CD4-positive, CD25-positive, alpha-beta regulatory T cell (primary cell): Measurements from ENCODE around the gene ZNF423. TPM values are rescaled to one million over a fixed set of nuclear protein-coding genes. Genes with fewer than 3 reads are reported as not detected.
"Not testable (repeated sequence)": the region's sequence is repeated elsewhere in the genome, so short reads cannot be mapped to it uniquely, and the experiment has no call there.

Experiments used
- ATAC-seq, 2 donors: fragments of 150-1000 bp; cut with Tn5 transposase; one replicate each; pipeline ENCODE4 v1.10.0; 2021; ENCODE audit warnings: low read depth in 2 of 2, moderate number of reproducible peaks in 2 of 2, moderate library complexity in 1 of 2
- DNase-seq, 3 donors: peaks; one replicate each; pipeline versions ENCODE4 v3.0.0 to v3.0.0-alpha.2; 2012 to 2022; ENCODE audit warnings: mixed read lengths in 1 of 3
- H3K27ac ChIP-seq: one replicate; pipeline ENCODE4 v1.7.0; 2013; ENCODE audit warnings: mild to moderate bottlenecking, low read length; ENCODE audit not compliant: insufficient read depth, poor library complexity, severe bottlenecking
- H3K27me3 ChIP-seq: one replicate; pipeline ENCODE4 v1.7.0; 2013; ENCODE audit warnings: low read length; ENCODE audit not compliant: control insufficient read depth, insufficient read depth
- H3K36me3 ChIP-seq: one replicate; pipeline ENCODE4 v1.7.0; 2013; ENCODE audit warnings: mild to moderate bottlenecking, low read length, moderate library complexity; ENCODE audit not compliant: control insufficient read depth, insufficient read depth
- H3K4me1 ChIP-seq: 2 replicates; pipeline ENCODE4 v1.7.0; 2013; ENCODE audit warnings: mild to moderate bottlenecking, low read length; ENCODE audit not compliant: insufficient read depth, control insufficient read depth, poor library complexity, severe bottlenecking
- H3K4me3 ChIP-seq: one replicate; pipeline ENCODE4 v1.7.0; 2013; ENCODE audit warnings: low read depth, mild to moderate bottlenecking, low read length, moderate library complexity
- H3K9me3 ChIP-seq, 2 experiments: 1 replicate in 1 of 2; 2 replicates in 1 of 2; pipeline ENCODE4 v1.7.0; 2013; ENCODE audit warnings: low read length in 2 of 2, mild to moderate bottlenecking in 1 of 2, moderate library complexity in 1 of 2; ENCODE audit not compliant: control insufficient read depth in 2 of 2
- H3K27ac Mint-ChIP-seq, 3 donors: one replicate each; pipeline ENCODE4 v1.8.0; 2020 to 2022; ENCODE audit warnings: mild to moderate bottlenecking in 3 of 3, mixed read lengths in 3 of 3, moderate library complexity in 2 of 3
- H3K27me3 Mint-ChIP-seq: one replicate; pipeline ENCODE4 v1.8.0; 2022; ENCODE audit warnings: mild to moderate bottlenecking, mixed read lengths
- H3K36me3 Mint-ChIP-seq: one replicate; pipeline ENCODE4 v1.8.0; 2020; ENCODE audit warnings: mixed read lengths
- H3K4me1 Mint-ChIP-seq, 4 donors: one replicate each; pipeline ENCODE4 v1.8.0; 2020 to 2022; ENCODE audit warnings: mixed read lengths in 4 of 4, mild to moderate bottlenecking in 1 of 4
- H3K4me3 Mint-ChIP-seq, 4 donors: one replicate each; pipeline ENCODE4 v1.8.0; 2020 to 2022; ENCODE audit warnings: mild to moderate bottlenecking in 4 of 4, mixed read lengths in 4 of 4, moderate library complexity in 3 of 4
- H3K9me3 Mint-ChIP-seq, 7 donors: one replicate each; pipeline ENCODE4 v1.8.0; 2020 to 2022; ENCODE audit warnings: mixed read lengths in 7 of 7, mild to moderate bottlenecking in 3 of 7, moderate library complexity in 2 of 7
- polyA plus RNA-seq, 4 donors: library from polyadenylated mRNA; unstranded; fragments of 300-500 nt; fragmentation: Illumina TruSeq; gene quantifications; one replicate each; pipeline ENCODE4 v1.2.3, GENCODE V29; 2021
- total RNA-seq: library from RNA; stranded (reverse); gene quantifications from one replicate; pipeline ENCODE4 v1.2.3, GENCODE V29; 2022

Gene ZNF423
- total and polyA plus RNA-seq, 5 donors from 2014 or later, result 0.05 TPM; not detected in 4

DNA sequence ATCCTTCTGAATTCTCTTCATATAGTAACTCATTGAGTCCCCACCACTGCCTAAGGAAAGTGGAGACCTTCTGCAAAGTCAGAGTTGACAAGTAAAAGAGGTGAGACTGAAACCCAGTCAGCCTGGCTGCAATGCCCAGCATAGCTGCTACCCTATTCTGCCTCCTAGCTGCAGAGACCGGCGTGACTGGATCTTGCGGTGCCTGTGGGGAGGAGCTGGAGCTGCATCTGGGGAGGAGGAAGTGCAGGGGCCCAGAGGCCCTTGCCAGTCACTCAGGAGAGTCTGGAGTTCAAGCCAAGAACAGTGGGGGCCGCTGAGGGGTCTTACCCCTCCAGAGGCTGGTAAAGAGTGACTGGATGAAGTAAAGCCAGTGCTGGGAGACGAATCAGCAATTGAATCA, 35.0 kb upstream of the ZNF423 start:
- no peaks in the 10 kb centered on the region for H3K9me3 ChIP-seq
- no peaks in the 10 kb centered on the region for H3K4me1 ChIP-seq
- Mint-ChIP-seq H3K4me1 (no peaks in the 10 kb centered on the region), H3K9me3 (peaks cover 0 to 6% (median 0%) of the 10 kb centered on the region in 7 donors), H3K4me3 (no peak overlapping the region), H3K36me3 (no peaks in the 10 kb centered on the region), H3K27me3 (no peaks in the 10 kb centered on the region), H3K27ac (no peak overlapping the region)
- no peaks in the 10 kb centered on the region for H3K36me3 ChIP-seq
- no peak for ATAC-seq
- no peak overlapping the region for H3K4me3 ChIP-seq
- peak in 1 of 3 donors; percentile 10 for DNase-seq
- H3K27ac ChIP-seq, result no peak overlapping the region
- peaks cover 2% of the 10 kb centered on the region for H3K27me3 ChIP-seq

- H3K27me3 Mint-ChIP-seq, result no peaks in the 10 kb centered on the region
- Histone ChIP-seq H3K27me3 (peaks cover 2% of the 10 kb centered on the region), H3K4me3 (no peak overlapping the region), H3K4me1 (no peaks in the 10 kb centered on the region), H3K36me3 (no peaks in the 10 kb centered on the region), H3K9me3 (no peaks in the 10 kb centered on the region), H3K27ac (no peak overlapping the region)
- peaks cover 0 to 9% (median 0%) of the 10 kb centered on the region in 7 donors for H3K9me3 Mint-ChIP-seq
- H3K4me3 Mint-ChIP-seq, result no peak overlapping the region
- no peaks in the 10 kb centered on the region for H3K4me1 Mint-ChIP-seq
- no peak for ATAC-seq
- DNase-seq, result no peak
- H3K36me3 Mint-ChIP-seq, result no peaks in the 10 kb centered on the region
- no peak overlapping the region for H3K27ac Mint-ChIP-seq
Measured at GRCh38 chr16:49889725-49890397, 33.9 kb upstream of the ZNF423 start.

- Mint-ChIP-seq H3K9me3 (peaks cover 0 to 7% (median 0%) of the 10 kb centered on the region in 7 donors), H3K27ac (no peak overlapping the region), H3K36me3 (no peaks in the 10 kb centered on the region), H3K4me3 (no peak overlapping the region), H3K4me1 (no peaks in the 10 kb centered on the region), H3K27me3 (peaks cover 6% of the 10 kb centered on the region)
- peaks cover 2% of the 10 kb centered on the region for H3K27me3 ChIP-seq
- H3K36me3 ChIP-seq, result no peaks in the 10 kb centered on the region
- no peak overlapping the region for H3K27ac ChIP-seq
- ATAC-seq (no peak), DNase-seq (no peak)
- H3K4me1 ChIP-seq, result no peaks in the 10 kb centered on the region
- no peaks in the 10 kb centered on the region for H3K9me3 ChIP-seq
- H3K4me3 ChIP-seq, result no peak overlapping the region
Measured at GRCh38 chr16:49886554-49887094, 30.7 kb upstream of the ZNF423 start.

DNA sequence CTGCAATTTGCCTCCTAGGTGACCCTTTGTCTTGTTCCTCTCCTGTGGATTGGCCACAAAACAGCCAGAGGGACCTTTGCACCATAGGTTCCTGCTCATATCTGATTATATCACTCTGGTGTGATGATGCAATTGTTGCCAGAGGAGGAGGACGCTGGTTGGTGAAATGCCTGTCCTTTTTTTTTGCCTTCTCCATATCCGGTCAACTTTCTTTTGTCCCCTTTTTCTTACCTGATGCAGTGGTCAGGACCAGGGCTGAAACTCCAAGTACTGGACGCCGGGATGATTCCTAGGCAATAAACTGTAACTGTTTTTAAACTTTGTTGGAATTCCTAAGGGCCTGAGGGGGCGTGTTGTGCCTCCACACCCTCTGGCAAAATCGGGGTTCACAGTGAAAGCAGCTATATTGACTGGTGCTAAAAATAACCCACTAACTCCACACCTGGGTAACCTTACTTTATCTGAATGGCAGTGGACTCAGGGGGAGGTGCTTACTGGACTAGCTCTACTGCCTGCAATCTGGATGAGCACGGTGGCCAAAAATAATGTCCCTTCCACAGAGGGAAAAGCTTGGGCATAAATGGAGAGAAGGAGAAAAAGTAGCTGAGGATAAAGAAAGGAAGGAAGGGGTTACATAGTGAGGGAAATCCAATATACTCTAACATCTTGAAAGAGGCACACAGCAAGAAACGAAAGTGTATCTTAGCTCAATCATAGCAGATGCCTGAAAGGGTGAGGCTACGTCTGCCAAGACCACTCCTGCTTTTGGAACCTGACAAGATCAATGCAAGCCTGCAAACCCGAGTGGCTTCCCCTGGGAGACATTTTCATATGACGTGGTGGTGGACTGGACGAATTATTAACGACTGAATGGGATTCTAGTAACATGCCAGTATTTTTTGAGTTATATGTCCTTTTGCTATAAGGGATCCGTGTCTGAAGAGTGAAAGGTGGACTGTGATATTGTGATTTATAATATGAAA, 28.4 kb upstream of the ZNF423 start:
- H3K4me3 ChIP-seq, result no peak overlapping the region
- H3K4me3 Mint-ChIP-seq, result no peak overlapping the region
- no peaks in the 10 kb centered on the region for H3K36me3 ChIP-seq
- H3K27ac Mint-ChIP-seq, result no peak overlapping the region
- no peaks in the 10 kb centered on the region for H3K27me3 ChIP-seq
- H3K9me3 ChIP-seq, result no peaks in the 10 kb centered on the region
- H3K36me3 Mint-ChIP-seq, result no peaks in the 10 kb centered on the region
- no peak for ATAC-seq
- no peak overlapping the region for H3K27ac ChIP-seq
- no peak for DNase-seq
- peaks cover 14% of the 10 kb centered on the region for H3K27me3 Mint-ChIP-seq
- peaks cover 0 to 7% (median 0%) of the 10 kb centered on the region in 7 donors for H3K9me3 Mint-ChIP-seq
- no peaks in the 10 kb centered on the region for H3K4me1 Mint-ChIP-seq
- H3K4me1 ChIP-seq, result no peaks in the 10 kb centered on the region

DNA sequence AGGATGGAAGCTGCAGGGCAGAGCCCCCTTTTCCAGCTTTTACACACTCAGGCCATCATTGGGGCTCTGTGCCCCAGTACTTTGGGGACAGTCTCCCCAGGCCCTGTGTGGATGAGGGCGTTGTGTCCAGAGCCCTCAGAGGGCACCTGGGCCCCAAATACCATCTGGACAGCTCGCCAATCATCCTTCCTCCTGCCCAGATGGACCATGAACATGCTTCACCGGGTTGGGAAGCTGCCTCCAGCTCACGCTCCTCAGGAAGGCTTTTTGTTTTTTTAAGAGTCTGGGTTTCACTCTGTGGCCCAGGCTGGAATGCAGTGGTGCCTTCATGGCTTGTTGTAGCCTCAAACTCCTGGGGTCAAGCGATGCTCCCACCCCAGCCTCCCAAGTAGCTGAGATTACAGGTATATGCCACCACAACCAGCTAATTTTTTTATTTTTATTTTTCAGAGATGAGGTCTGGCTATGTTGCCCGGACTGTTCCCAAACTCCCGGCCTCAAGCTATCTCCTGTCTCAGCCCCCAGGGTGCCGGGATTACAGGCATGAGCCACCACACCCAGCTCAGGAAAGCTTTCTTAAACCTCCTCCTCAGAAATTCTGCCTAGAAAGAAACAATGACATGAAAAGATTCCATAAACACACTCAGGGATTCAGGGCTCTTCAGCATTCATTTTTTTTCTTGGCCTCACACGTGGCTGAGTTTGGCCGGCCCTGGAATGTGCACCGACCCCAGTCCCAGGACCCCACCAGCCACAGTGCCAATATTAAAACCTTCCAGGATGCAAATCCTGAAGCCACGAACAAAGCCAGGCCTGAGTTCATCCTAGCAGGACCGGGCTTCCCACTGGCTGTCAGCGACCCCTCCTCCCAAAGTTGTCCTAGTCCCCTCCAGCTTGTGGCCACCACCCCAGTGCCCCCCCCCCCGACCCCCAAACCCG, 27.4 kb upstream of the ZNF423 start:
- H3K9me3 Mint-ChIP-seq, result peaks cover 0 to 5% (median 0%) of the 10 kb centered on the region in 7 donors
- H3K4me1 ChIP-seq, result no peaks in the 10 kb centered on the region
- H3K36me3 Mint-ChIP-seq, result no peaks in the 10 kb centered on the region
- no peak overlapping the region for H3K4me3 Mint-ChIP-seq
- ATAC-seq (no peak), DNase-seq (no peak)
- no peaks in the 10 kb centered on the region for H3K4me1 Mint-ChIP-seq
- H3K4me3 ChIP-seq, result no peak overlapping the region
- H3K36me3 ChIP-seq, result no peaks in the 10 kb centered on the region
- H3K27ac ChIP-seq, result no peak overlapping the region
- no peaks in the 10 kb centered on the region for H3K9me3 ChIP-seq
- H3K27ac Mint-ChIP-seq, result no peak overlapping the region
- H3K27me3 Mint-ChIP-seq, result peaks cover 24% of the 10 kb centered on the region
- no peaks in the 10 kb centered on the region for H3K27me3 ChIP-seq

DNA sequence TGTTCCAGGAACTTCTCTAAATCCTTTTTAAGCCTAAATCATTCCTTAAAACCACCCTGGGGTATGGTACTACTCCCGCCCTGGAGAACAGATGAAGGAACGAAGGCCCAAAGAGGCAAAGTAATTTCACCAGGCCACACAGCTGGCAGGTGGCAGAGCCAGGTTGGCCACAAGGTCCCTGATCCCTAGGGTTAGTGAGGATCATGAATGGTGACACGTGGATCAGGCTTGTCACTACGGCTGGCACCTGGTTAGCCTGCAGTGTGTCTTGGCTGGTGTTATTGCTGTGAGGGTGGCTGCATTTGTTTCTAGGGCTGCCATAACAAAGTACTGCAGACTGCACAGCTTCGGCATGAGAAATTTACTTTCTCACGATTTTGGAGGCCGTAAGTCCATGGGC, 26.0 kb upstream of the ZNF423 start:
- Mint-ChIP-seq H3K4me3 (no peak overlapping the region), H3K9me3 (peaks cover 0 to 4% (median 0%) of the 10 kb centered on the region in 7 donors), H3K4me1 (no peaks in the 10 kb centered on the region), H3K36me3 (no peaks in the 10 kb centered on the region), H3K27me3 (peaks cover 37% of the 10 kb centered on the region), H3K27ac (no peak overlapping the region)
- DNase-seq, result no peak
- Histone ChIP-seq H3K27me3 (no peaks in the 10 kb centered on the region), H3K27ac (no peak overlapping the region), H3K4me1 (no peaks in the 10 kb centered on the region), H3K36me3 (no peaks in the 10 kb centered on the region), H3K4me3 (no peak overlapping the region), H3K9me3 (no peaks in the 10 kb centered on the region)
- no peak for ATAC-seq

DNA sequence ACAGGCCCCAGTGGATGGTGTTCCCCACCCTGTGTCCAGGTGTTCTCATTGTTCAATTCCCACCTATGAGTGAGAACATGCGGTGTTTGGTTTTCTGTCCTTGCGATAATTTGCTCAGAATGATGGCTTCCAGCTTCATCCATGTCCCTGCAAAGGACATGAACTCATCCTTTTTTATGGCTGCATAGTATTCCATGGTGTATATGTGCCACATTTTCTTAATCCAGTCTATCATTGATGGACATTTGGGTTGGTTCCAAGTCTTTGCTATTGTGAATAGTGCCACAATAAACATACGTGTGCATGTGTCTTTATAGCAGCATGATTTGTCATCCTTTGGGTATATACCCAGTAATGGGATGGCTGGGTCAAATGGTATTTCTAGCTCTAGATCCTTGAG, 22.6 kb upstream of the ZNF423 start:
- H3K27me3 ChIP-seq, H3K4me1 ChIP-seq, H3K4me3 ChIP-seq, H3K9me3 ChIP-seq, H3K9me3 Mint-ChIP-seq, H3K36me3 Mint-ChIP-seq, H3K4me1 Mint-ChIP-seq, H3K27ac Mint-ChIP-seq, H3K27ac ChIP-seq, H3K4me3 Mint-ChIP-seq, DNase-seq, ATAC-seq, H3K36me3 ChIP-seq: not testable (repeated sequence)
- peaks cover 48% of the 10 kb centered on the region for H3K27me3 Mint-ChIP-seq
